SJSA1 (cell line): ENCODE measurements around the gene PON1. TPM values are rescaled to one million over a fixed set of nuclear protein-coding genes. Genes with fewer than 3 reads are reported as not detected.
A peak's percentile ranks its signal among the peaks of the same experiment; 100 is the strongest.

ENCODE experiments used
- DNase-seq, 2 experiments: peaks; one replicate each; pipeline ENCODE4 v3.0.0-alpha.2; 2015 to 2020; ENCODE audit warnings: low spot score in 2 of 2, low read depth in 1 of 2
- H3K27ac ChIP-seq: fragments of 250-450 bp; sonication (Bioruptor Pico); 2 replicates; pipeline ENCODE4 v1.5.1; 2020; ENCODE audit warnings: mild to moderate bottlenecking, moderate library complexity
- H3K27me3 ChIP-seq: fragments of 250-450 bp; sonication (Bioruptor Pico); replicated peaks from 2 replicates; pipeline ENCODE4 v1.5.1; 2020; ENCODE audit warnings: mild to moderate bottlenecking, moderate library complexity
- H3K36me3 ChIP-seq: fragments of 250-450 bp; sonication (Bioruptor Pico); 2 replicates; pipeline ENCODE4 v1.5.1; 2020; ENCODE audit warnings: mild to moderate bottlenecking
- H3K4me1 ChIP-seq: fragments of 250-450 bp; sonication (Bioruptor Pico); replicated peaks from 2 replicates; pipeline ENCODE4 v1.6.1; 2021; ENCODE audit warnings: mild to moderate bottlenecking
- H3K4me3 ChIP-seq: fragments of 250-450 bp; sonication (Bioruptor Pico); 2 replicates; pipeline ENCODE4 v1.5.1; 2020; ENCODE audit warnings: mild to moderate bottlenecking
- H3K9me3 ChIP-seq: fragments of 250-450 bp; sonication (Bioruptor Pico); replicated peaks from 2 replicates; pipeline ENCODE4 v1.5.1; 2020; ENCODE audit warnings: mild to moderate bottlenecking
- total RNA-seq: library from RNA; depleted of rRNA; stranded (reverse); fragments of >200 nt; shearing (Covaris generic); gene quantifications from 2 replicates; pipeline ENCODE4 v1.2.3, GENCODE V29; 2014

The PON1 gene
- total RNA-seq, 1 experiment from 2014 or later = not detected

GRCh38 chr7:95304990-95305389, 19.3 kb downstream of the PON1 start:
- H3K36me3 ChIP-seq = no peaks in the 10 kb centered on the region
- DNase-seq = no peak

GRCh38 chr7:95303013-95303905, 21.1 kb downstream of the PON1 start:
- DNase-seq = no peak
- no peaks in the 10 kb centered on the region for H3K9me3 ChIP-seq
- H3K4me1 ChIP-seq = no peaks in the 10 kb centered on the region
- no peak overlapping the region for H3K27ac ChIP-seq
- H3K27me3 ChIP-seq = peaks cover 4% of the 10 kb centered on the region; the same call in 1 of the 2 replicates
- no peak overlapping the region for H3K4me3 ChIP-seq
- no peaks in the 10 kb centered on the region for H3K36me3 ChIP-seq

More at GRCh38 chr7:95304990-95305389, 19.3 kb downstream of the PON1 start:
- H3K9me3 ChIP-seq = no peaks in the 10 kb centered on the region
- no peak overlapping the region for H3K27ac ChIP-seq
- no peaks in the 10 kb centered on the region for H3K4me1 ChIP-seq
- H3K4me3 ChIP-seq = no peak overlapping the region
- peaks cover 4% of the 10 kb centered on the region; the same call in 1 of the 2 replicates for H3K27me3 ChIP-seq

- Histone ChIP-seq H3K4me3 (no peak overlapping the region), H3K27ac (no peak overlapping the region), H3K36me3 (no peaks in the 10 kb centered on the region), H3K4me1 (no peaks in the 10 kb centered on the region), H3K27me3 (0 out of 2 replicates have a peak, but pooled peaks cover 4% of the 10 kb centered on the region), H3K9me3 (no peaks in the 10 kb centered on the region)
- DNase-seq = no peak
Observed at GRCh38 chr7:95298091-95298490, 26.2 kb downstream of the PON1 start.

- no peak overlapping the region for H3K4me3 ChIP-seq
- DNase-seq = no peak
- no peaks in the 10 kb centered on the region for H3K9me3 ChIP-seq
- H3K36me3 ChIP-seq = no peaks in the 10 kb centered on the region
- no peaks in the 10 kb centered on the region for H3K4me1 ChIP-seq
- peaks cover 8% of the 10 kb centered on the region; the same call in 1 of the 2 replicates for H3K27me3 ChIP-seq
- H3K27ac ChIP-seq = no peak overlapping the region
Observed at GRCh38 chr7:95297041-95297440, 27.3 kb downstream of the PON1 start.

GRCh38 chr7:95296456-95296855, 27.9 kb downstream of the PON1 start:
- Histone ChIP-seq H3K4me1 (no peaks in the 10 kb centered on the region), H3K9me3 (no peaks in the 10 kb centered on the region), H3K27me3 (peaks cover 12% of the 10 kb centered on the region; the same call in 1 of the 2 replicates), H3K36me3 (no peaks in the 10 kb centered on the region), H3K27ac (no peak overlapping the region), H3K4me3 (no peak overlapping the region)
- no peak for DNase-seq

GRCh38 chr7:95295397-95295796, 28.9 kb downstream of the PON1 start:
- H3K9me3 ChIP-seq = no peaks in the 10 kb centered on the region
- no peak overlapping the region for H3K4me3 ChIP-seq
- H3K27me3 ChIP-seq = peaks cover 8% of the 10 kb centered on the region

GRCh38 chr7:95290166-95290830, 34.0 kb downstream of the PON1 start:
- no peak overlapping the region for H3K27ac ChIP-seq
- H3K4me3 ChIP-seq = no peak overlapping the region
- no peaks in the 10 kb centered on the region for H3K36me3 ChIP-seq
- H3K4me1 ChIP-seq = no peaks in the 10 kb centered on the region
- H3K9me3 ChIP-seq = no peaks in the 10 kb centered on the region
- peaks cover 8% of the 10 kb centered on the region for H3K27me3 ChIP-seq
- no peak for DNase-seq

More at GRCh38 chr7:95295397-95295796, 28.9 kb downstream of the PON1 start:
- no peaks in the 10 kb centered on the region for H3K4me1 ChIP-seq
- H3K27ac ChIP-seq = no peak overlapping the region
- no peak for DNase-seq
- no peaks in the 10 kb centered on the region for H3K36me3 ChIP-seq

GRCh38 chr7:95286096-95286495, 38.2 kb downstream of the PON1 start:
- no peak overlapping the region for H3K4me3 ChIP-seq
- no peaks in the 10 kb centered on the region for H3K9me3 ChIP-seq
- no peaks in the 10 kb centered on the region for H3K4me1 ChIP-seq
- no peak overlapping the region for H3K27ac ChIP-seq
- no peak for DNase-seq
- H3K36me3 ChIP-seq = no peaks in the 10 kb centered on the region
- no peaks in the 10 kb centered on the region; the same call in none of the 2 replicates for H3K27me3 ChIP-seq

- no peaks in the 10 kb centered on the region for H3K36me3 ChIP-seq
- no peak for DNase-seq
- no peaks in the 10 kb centered on the region for H3K4me1 ChIP-seq
- H3K27me3 ChIP-seq = peaks cover 5% of the 10 kb centered on the region
- H3K9me3 ChIP-seq = no peaks in the 10 kb centered on the region
- no peak overlapping the region for H3K4me3 ChIP-seq
- H3K27ac ChIP-seq = no peak overlapping the region
Observed at GRCh38 chr7:95279417-95279816, 44.9 kb downstream of the PON1 start.

GRCh38 chr7:95276114-95276513, 48.2 kb downstream of the PON1 start:
- Histone ChIP-seq H3K36me3 (no peaks in the 10 kb centered on the region), H3K4me3 (no peak overlapping the region), H3K27me3 (peaks cover 5% of the 10 kb centered on the region), H3K9me3 (no peaks in the 10 kb centered on the region), H3K27ac (no peak overlapping the region), H3K4me1 (no peaks in the 10 kb centered on the region)
- DNase-seq = no peak

- DNase-seq = no peak
- no peaks in the 10 kb centered on the region for H3K36me3 ChIP-seq
- no peaks in the 10 kb centered on the region for H3K9me3 ChIP-seq
- H3K4me1 ChIP-seq = no peaks in the 10 kb centered on the region
- H3K27me3 ChIP-seq = peaks cover 6% of the 10 kb centered on the region; the same call in 1 of the 2 replicates
- no peak overlapping the region for H3K27ac ChIP-seq
- no peak overlapping the region for H3K4me3 ChIP-seq
Observed at GRCh38 chr7:95269640-95270039, 54.7 kb downstream of the PON1 start.

GRCh38 chr7:95267754-95268153, 56.6 kb downstream of the PON1 start:
- Histone ChIP-seq H3K9me3 (no peaks in the 10 kb centered on the region), H3K27ac (no peak overlapping the region), H3K27me3 (peaks cover 6% of the 10 kb centered on the region; the same call in 1 of the 2 replicates), H3K4me1 (no peaks in the 10 kb centered on the region), H3K36me3 (no peaks in the 10 kb centered on the region), H3K4me3 (no peak overlapping the region)
- DNase-seq = no peak

GRCh38 chr7:95265634-95266033, 58.7 kb downstream of the PON1 start:
- H3K36me3 ChIP-seq = no peaks in the 10 kb centered on the region

GRCh38 chr7:95264363-95264891, 59.9 kb downstream of the PON1 start:
- Histone ChIP-seq H3K27ac (no peak overlapping the region), H3K9me3 (no peaks in the 10 kb centered on the region), H3K36me3 (no peaks in the 10 kb centered on the region), H3K27me3 (peaks cover 6% of the 10 kb centered on the region; the same call in 1 of the 2 replicates), H3K4me3 (no peak overlapping the region), H3K4me1 (no peaks in the 10 kb centered on the region)
- DNase-seq = peak in 1 of 2 experiments; percentile 5

More at GRCh38 chr7:95265634-95266033, 58.7 kb downstream of the PON1 start:
- DNase-seq = no peak
- H3K27ac ChIP-seq = no peak overlapping the region
- H3K9me3 ChIP-seq = no peaks in the 10 kb centered on the region
- H3K4me1 ChIP-seq = no peaks in the 10 kb centered on the region
- H3K4me3 ChIP-seq = no peak overlapping the region
- H3K27me3 ChIP-seq = peaks cover 6% of the 10 kb centered on the region; the same call in 1 of the 2 replicates
